GM12878 (cell line): ENCODE measurements around the gene ANKRD40CL.

Experiments
- CHD2 ChIP-seq: IDR thresholded peaks from 2 replicates; pipeline ENCODE4 v1.6.1; 2011; ENCODE audit warnings: low read depth, low read length, improper control_type of control experiment, borderline replicate concordance
- CREB1 ChIP-seq: IDR thresholded peaks from 2 replicates; pipeline ENCODE4 v1.6.1; 2012; ENCODE audit warnings: low read depth, mild to moderate bottlenecking, inconsistent platforms
- EZH2 ChIP-seq: IDR thresholded peaks from 2 replicates; pipeline ENCODE4 v1.6.1; 2012; ENCODE audit warnings: low read depth, mild to moderate bottlenecking, control low read depth, inconsistent platforms, low read length, borderline replicate concordance; ENCODE audit not compliant: control insufficient read depth
- JUND ChIP-seq: IDR thresholded peaks from 2 replicates; pipeline ENCODE4 v1.6.1; 2012; ENCODE audit warnings: low read depth, mild to moderate bottlenecking, low read length, improper control_type of control experiment, moderate library complexity
- RAD21 ChIP-seq: IDR thresholded peaks from 2 replicates; pipeline ENCODE4 v1.6.1; 2011; ENCODE audit warnings: mild to moderate bottlenecking, low read depth, low read length, moderate library complexity; ENCODE audit not compliant: insufficient read depth
- SP1 ChIP-seq: IDR thresholded peaks from one replicate; pipeline ENCODE4 v1.6.1; 2011; ENCODE audit warnings: low read depth, low read length
- ZNF274 ChIP-seq: IDR thresholded peaks from one replicate; pipeline ENCODE4 v1.8.0; 2011; ENCODE audit not compliant: insufficient read length, insufficient read depth
- TF ChIP-seq, protein P1 (sequence below): IDR thresholded peaks from 2 replicates; pipeline ENCODE4 v1.6.1; 2012; ENCODE audit warnings: low read depth, low read length, improper control_type of control experiment
- TF ChIP-seq, protein P2 (sequence below), 3 experiments: IDR thresholded peaks in 2 of 3; conservative IDR thresholded peaks in 1 of 3; 2 replicates each; pipeline ENCODE4 v1.5.1; 2011; ENCODE audit warnings: low read depth in 3 of 3, low read length in 3 of 3, mild to moderate bottlenecking in 3 of 3, control low read depth in 2 of 3, moderate library complexity in 2 of 3, inconsistent platforms in 1 of 3, mixed read lengths in 1 of 3; ENCODE audit not compliant: control insufficient read depth in 2 of 3, insufficient read depth in 1 of 3; ENCODE audit errors: extremely low read depth in 1 of 3
- TF ChIP-seq, protein P3 (sequence below): IDR thresholded peaks from 2 replicates; pipeline ENCODE4 v1.6.1; 2011; ENCODE audit warnings: borderline replicate concordance, low read depth, mild to moderate bottlenecking, moderate library complexity, low read length; ENCODE audit not compliant: insufficient read depth, poor library complexity, severe bottlenecking

DNA sequence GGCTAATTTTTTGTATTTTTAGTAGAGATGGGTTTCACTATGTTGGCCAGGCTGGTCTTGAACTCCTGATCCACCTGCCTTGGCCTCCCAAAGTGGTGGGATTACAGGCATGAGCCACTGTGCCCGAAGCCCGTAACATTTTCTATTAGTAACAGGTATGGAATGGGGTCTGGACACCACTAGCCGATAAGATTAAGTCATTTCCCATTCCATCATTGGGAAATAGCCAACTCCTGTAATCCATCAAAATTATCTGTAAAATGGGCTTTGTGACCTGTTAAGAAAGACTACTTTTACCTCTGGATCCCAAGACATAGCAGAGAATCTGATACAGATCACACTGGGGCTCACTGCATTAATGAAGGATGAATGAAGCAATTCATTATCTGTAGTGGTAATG, 51.8 kb downstream of the ANKRD40CL start:
- TF ChIP-seq CREB1 (no peak), SP1 (no peak), ZNF274 (no peak), JUND (no peak), CHD2 (no peak), EZH2 (no peak), RAD21 (no peak)
- TF ChIP-seq, protein P1, sequence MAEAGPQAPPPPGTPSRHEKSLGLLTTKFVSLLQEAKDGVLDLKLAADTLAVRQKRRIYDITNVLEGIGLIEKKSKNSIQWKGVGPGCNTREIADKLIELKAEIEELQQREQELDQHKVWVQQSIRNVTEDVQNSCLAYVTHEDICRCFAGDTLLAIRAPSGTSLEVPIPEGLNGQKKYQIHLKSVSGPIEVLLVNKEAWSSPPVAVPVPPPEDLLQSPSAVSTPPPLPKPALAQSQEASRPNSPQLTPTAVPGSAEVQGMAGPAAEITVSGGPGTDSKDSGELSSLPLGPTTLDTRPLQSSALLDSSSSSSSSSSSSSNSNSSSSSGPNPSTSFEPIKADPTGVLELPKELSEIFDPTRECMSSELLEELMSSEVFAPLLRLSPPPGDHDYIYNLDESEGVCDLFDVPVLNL = no peak
- TF ChIP-seq, protein P2, sequence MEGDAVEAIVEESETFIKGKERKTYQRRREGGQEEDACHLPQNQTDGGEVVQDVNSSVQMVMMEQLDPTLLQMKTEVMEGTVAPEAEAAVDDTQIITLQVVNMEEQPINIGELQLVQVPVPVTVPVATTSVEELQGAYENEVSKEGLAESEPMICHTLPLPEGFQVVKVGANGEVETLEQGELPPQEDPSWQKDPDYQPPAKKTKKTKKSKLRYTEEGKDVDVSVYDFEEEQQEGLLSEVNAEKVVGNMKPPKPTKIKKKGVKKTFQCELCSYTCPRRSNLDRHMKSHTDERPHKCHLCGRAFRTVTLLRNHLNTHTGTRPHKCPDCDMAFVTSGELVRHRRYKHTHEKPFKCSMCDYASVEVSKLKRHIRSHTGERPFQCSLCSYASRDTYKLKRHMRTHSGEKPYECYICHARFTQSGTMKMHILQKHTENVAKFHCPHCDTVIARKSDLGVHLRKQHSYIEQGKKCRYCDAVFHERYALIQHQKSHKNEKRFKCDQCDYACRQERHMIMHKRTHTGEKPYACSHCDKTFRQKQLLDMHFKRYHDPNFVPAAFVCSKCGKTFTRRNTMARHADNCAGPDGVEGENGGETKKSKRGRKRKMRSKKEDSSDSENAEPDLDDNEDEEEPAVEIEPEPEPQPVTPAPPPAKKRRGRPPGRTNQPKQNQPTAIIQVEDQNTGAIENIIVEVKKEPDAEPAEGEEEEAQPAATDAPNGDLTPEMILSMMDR (IDR thresholded peaks at IDR 0.05 in 2 of 3, conservative IDR thresholded peaks at IDR 0.05 in 1 of 3; ENCODE audit: control insufficient read depth in 2 of 3, extremely low read depth in 1 of 3, insufficient read depth in 1 of 3, low read depth in 3 of 3, low read length in 3 of 3) = no peak
- TF ChIP-seq, protein P3, sequence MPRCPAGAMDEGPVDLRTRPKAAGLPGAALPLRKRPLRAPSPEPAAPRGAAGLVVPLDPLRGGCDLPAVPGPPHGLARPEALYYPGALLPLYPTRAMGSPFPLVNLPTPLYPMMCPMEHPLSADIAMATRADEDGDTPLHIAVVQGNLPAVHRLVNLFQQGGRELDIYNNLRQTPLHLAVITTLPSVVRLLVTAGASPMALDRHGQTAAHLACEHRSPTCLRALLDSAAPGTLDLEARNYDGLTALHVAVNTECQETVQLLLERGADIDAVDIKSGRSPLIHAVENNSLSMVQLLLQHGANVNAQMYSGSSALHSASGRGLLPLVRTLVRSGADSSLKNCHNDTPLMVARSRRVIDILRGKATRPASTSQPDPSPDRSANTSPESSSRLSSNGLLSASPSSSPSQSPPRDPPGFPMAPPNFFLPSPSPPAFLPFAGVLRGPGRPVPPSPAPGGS = no peak
